Measurements from ENCODE around the gene ACTR3C. TPM values are rescaled to one million over a fixed set of nuclear protein-coding genes. Genes with fewer than 3 reads are reported as not detected.

Gene ACTR3C
- total and polyA plus RNA-seq, 2 of the 13 experiments (the other 11 are each of a cell fraction or from before 2014, with no cell fraction given), result 3.8 to 7.5 TPM

GRCh38 chr7:150322833-150323681 is at the start of gene ACTR3C, which contains the start of gene LRRC61 (continued):
- TF ChIP-seq PAXIP1 (CRISPR knock-in tag; conservative IDR thresholded peaks at IDR 0.05) (peak; percentile 80), ZNF331 (CRISPR knock-in tag; IDR thresholded peaks at IDR 0.05) (peak; percentile 62; the same call in 1 of the 2 replicates), PHF21A (CRISPR knock-in tag; IDR thresholded peaks at IDR 0.05) (peak; percentile 47; the same call in 1 of the 2 replicates), ATRX (CRISPR knock-in tag; IDR thresholded peaks at IDR 0.05; ENCODE audit: borderline replicate concordance) (no peak), FOXA1 (IDR thresholded peaks at IDR 0.05) (no peak), FOXA1 (CRISPR knock-in tag; IDR thresholded peaks at IDR 0.05) (peak; percentile 73), BORCS8-MEF2B (CRISPR knock-in tag; IDR thresholded peaks at IDR 0.05) (peak; percentile 89), ZKSCAN1 (IDR thresholded peaks at IDR 0.05; ENCODE audit: low read length) (no peak), ZNF768 (CRISPR knock-in tag; IDR thresholded peaks at IDR 0.05) (no peak), MBNL3 (CRISPR knock-in tag; conservative IDR thresholded peaks at IDR 0.05) (no peak), ZNF839 (CRISPR knock-in tag; IDR thresholded peaks at IDR 0.05; ENCODE audit: borderline replicate concordance) (peak; percentile 96; the same call in 1 of the 2 replicates), CHD2 (IDR thresholded peaks at IDR 0.05; ENCODE audit: low read depth, low read length) (0 out of 2 replicates have a peak, but pooled peaks have one; percentile 7), ISL2 (CRISPR knock-in tag; IDR thresholded peaks at IDR 0.05) (peak; percentile 50; the same call in 1 of the 2 replicates), ZIK1 (CRISPR knock-in tag; IDR thresholded peaks at IDR 0.05; ENCODE audit: borderline replicate concordance, low read depth) (peak; percentile 60), REXO4 (CRISPR knock-in tag; IDR thresholded peaks at IDR 0.05; ENCODE audit: borderline replicate concordance) (peak; percentile 86; the same call in 1 of the 2 replicates), SP4 (CRISPR knock-in tag; IDR thresholded peaks at IDR 0.05) (peak; percentile 74), ATAD3A (CRISPR knock-in tag; IDR thresholded peaks at IDR 0.05) (0 out of 2 replicates have a peak, but pooled peaks have one; percentile 84), ZNF552 (CRISPR knock-in tag; IDR thresholded peaks at IDR 0.05; ENCODE audit: borderline replicate concordance) (no peak; the same call in none of the 2 replicates), GTF3A (CRISPR knock-in tag; conservative IDR thresholded peaks at IDR 0.05) (0 out of 2 replicates have a peak, but pooled peaks have one; percentile 18), NR2F6 (IDR thresholded peaks at IDR 0.05) (peak; percentile 83), NR2F6 (CRISPR knock-in tag; IDR thresholded peaks at IDR 0.05) (peak; percentile 83)
- TF ChIP-seq, protein P1, sequence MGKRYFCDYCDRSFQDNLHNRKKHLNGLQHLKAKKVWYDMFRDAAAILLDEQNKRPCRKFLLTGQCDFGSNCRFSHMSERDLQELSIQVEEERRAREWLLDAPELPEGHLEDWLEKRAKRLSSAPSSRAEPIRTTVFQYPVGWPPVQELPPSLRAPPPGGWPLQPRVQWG (CRISPR knock-in tag; IDR thresholded peaks at IDR 0.05; ENCODE audit: borderline replicate concordance, low read depth), result no peak
- TF ChIP-seq, protein P2, sequence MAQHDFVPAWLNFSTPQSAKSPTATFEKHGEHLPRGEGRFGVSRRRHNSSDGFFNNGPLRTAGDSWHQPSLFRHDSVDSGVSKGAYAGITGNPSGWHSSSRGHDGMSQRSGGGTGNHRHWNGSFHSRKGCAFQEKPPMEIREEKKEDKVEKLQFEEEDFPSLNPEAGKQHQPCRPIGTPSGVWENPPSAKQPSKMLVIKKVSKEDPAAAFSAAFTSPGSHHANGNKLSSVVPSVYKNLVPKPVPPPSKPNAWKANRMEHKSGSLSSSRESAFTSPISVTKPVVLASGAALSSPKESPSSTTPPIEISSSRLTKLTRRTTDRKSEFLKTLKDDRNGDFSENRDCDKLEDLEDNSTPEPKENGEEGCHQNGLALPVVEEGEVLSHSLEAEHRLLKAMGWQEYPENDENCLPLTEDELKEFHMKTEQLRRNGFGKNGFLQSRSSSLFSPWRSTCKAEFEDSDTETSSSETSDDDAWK (CRISPR knock-in tag; IDR thresholded peaks at IDR 0.05), result no peak
- TF ChIP-seq, protein P3, sequence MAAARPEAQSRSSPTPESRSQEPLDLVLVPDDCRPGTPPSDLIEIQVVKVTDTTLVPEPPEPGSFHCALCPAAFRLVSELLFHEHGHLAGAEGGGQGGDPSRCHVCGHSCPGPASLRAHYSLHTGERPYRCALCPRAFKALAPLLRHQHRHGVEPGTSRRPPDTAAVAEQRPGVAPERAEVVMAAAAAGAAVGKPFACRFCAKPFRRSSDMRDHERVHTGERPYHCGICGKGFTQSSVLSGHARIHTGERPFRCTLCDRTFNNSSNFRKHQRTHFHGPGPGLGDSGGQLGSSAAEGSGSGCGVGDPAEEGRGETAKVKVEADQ (CRISPR knock-in tag; IDR thresholded peaks at IDR 0.05; ENCODE audit: borderline replicate concordance), result peak; percentile 90; the same call in 1 of the 2 replicates

Measured in HepG2 (cell line).